Thymus (tissue), 11 donors: ENCODE results near the gene WBP1L. TPM values are rescaled to one million over a fixed set of nuclear protein-coding genes. Genes with fewer than 3 reads are reported as not detected.
"Not testable (repeated sequence)": the region's sequence is repeated elsewhere in the genome, so short reads cannot be mapped to it uniquely, and the experiment has no call there.

Source experiments
- DNase-seq, 9 donors: peaks; one replicate each; pipeline ENCODE4 v3.0.0-alpha.2; 2013; ENCODE audit warnings: low spot score in 9 of 9, low read depth in 6 of 9, missing footprints in 1 of 9
- H3K27ac ChIP-seq, 2 donors: one replicate each; pipeline ENCODE4 v1.5.1; 2013; ENCODE audit warnings: control low read depth in 1 of 2, low read depth in 1 of 2, low read length in 1 of 2, mild to moderate bottlenecking in 1 of 2, moderate library complexity in 1 of 2
- H3K27me3 ChIP-seq, 2 donors: one replicate each; pipeline ENCODE4 v1.5.1; 2013; ENCODE audit warnings: low read length in 1 of 2; ENCODE audit not compliant: control insufficient read depth in 2 of 2, insufficient read depth in 1 of 2
- H3K36me3 ChIP-seq, 2 donors: one replicate each; pipeline ENCODE4 v1.5.1; 2013; ENCODE audit warnings: low read length in 1 of 2, mild to moderate bottlenecking in 1 of 2, moderate library complexity in 1 of 2; ENCODE audit not compliant: control insufficient read depth in 2 of 2, insufficient read depth in 2 of 2
- H3K4me1 ChIP-seq, 2 donors: one replicate each; pipeline ENCODE4 v1.5.1; 2013; ENCODE audit warnings: low read length in 2 of 2; ENCODE audit not compliant: control insufficient read depth in 2 of 2, insufficient read depth in 2 of 2
- H3K4me3 ChIP-seq, 2 donors: one replicate each; pipeline ENCODE4 v1.5.1; 2013; ENCODE audit warnings: low read length in 2 of 2, control low read depth in 1 of 2, mild to moderate bottlenecking in 1 of 2
- H3K9me3 ChIP-seq, 2 donors: one replicate each; pipeline ENCODE4 v1.5.1; 2013; ENCODE audit warnings: low read length in 1 of 2, mild to moderate bottlenecking in 1 of 2; ENCODE audit not compliant: control insufficient read depth in 2 of 2, insufficient read depth in 1 of 2
- WGBS: extraction: QIAGEN DNeasy Blood & Tissue Kit; methylation state at CpG from one replicate; pipeline ENCODE4 v1.1.7; 2013; 5-methylcytosine and 5-hydroxymethylcytosine counted together
- polyA plus RNA-seq: library from polyadenylated mRNA; stranded (reverse); fragments of 200-250 nt; gene quantifications from one replicate; pipeline ENCODE4 v1.2.3, GENCODE V29; 2013
- total RNA-seq: library from RNA; stranded (reverse); fragments of 120-200 nt; gene quantifications from one replicate; pipeline ENCODE4 v1.2.4, GENCODE V29; 2013
- donor health status: healthy.

The WBP1L gene
- total and polyA plus RNA-seq, 2 donors: 30.7 to 75.9 TPM

GRCh38 chr10:102844190-102844776, 100.5 kb downstream of the WBP1L start:
- DNase-seq, H3K9me3 ChIP-seq, H3K27me3 ChIP-seq, H3K36me3 ChIP-seq, H3K4me3 ChIP-seq, H3K27ac ChIP-seq, H3K4me1 ChIP-seq: not testable (repeated sequence)
- WGBS: 97% methylated on average over 6 of the region's 6 CpGs

- no peak overlapping the region for H3K4me3 ChIP-seq
- H3K36me3 ChIP-seq: peaks cover 0 to 6% of the 10 kb centered on the region in 2 donors
Measured at GRCh38 chr10:102845352-102845902, 101.7 kb downstream of the WBP1L start.

GRCh38 chr10:102850025-102850518, 106.3 kb downstream of the WBP1L start:
- WGBS: 96% methylated on average over 9 of the region's 9 CpGs
- H3K27ac ChIP-seq: no peak overlapping the region
- peaks cover 2 to 5% of the 10 kb centered on the region in 2 donors for H3K4me1 ChIP-seq
- no peaks in the 10 kb centered on the region for H3K27me3 ChIP-seq
- no peak overlapping the region for H3K4me3 ChIP-seq
- no peak for DNase-seq
- H3K36me3 ChIP-seq: peaks cover 0 to 6% of the 10 kb centered on the region in 2 donors
- H3K9me3 ChIP-seq: peaks cover 0 to 4% of the 10 kb centered on the region in 2 donors

More at GRCh38 chr10:102845352-102845902, 101.7 kb downstream of the WBP1L start:
- Histone ChIP-seq H3K27me3 (no peaks in the 10 kb centered on the region), H3K9me3 (peaks cover 0 to 4% of the 10 kb centered on the region in 2 donors), H3K27ac (no peak overlapping the region), H3K4me1 (no peaks in the 10 kb centered on the region)
- 94% methylated on average over 9 of the region's 9 CpGs for WGBS
- DNase-seq: no peak

GRCh38 chr10:102853237-102853636, 109.5 kb downstream of the WBP1L start:
- over 99% methylated on average over 7 of the region's 7 CpGs for WGBS
- not testable (repeated sequence) for H3K27ac ChIP-seq, H3K36me3 ChIP-seq, H3K4me3 ChIP-seq, H3K27me3 ChIP-seq, DNase-seq, H3K9me3 ChIP-seq, H3K4me1 ChIP-seq

- WGBS: 96% methylated on average over 11 of the region's 11 CpGs
- H3K27ac ChIP-seq, H3K9me3 ChIP-seq, H3K27me3 ChIP-seq, H3K36me3 ChIP-seq, DNase-seq, H3K4me1 ChIP-seq, H3K4me3 ChIP-seq: not testable (repeated sequence)
Measured at GRCh38 chr10:102855731-102856436, 112.1 kb downstream of the WBP1L start.

- DNase-seq: no peak
- no peaks in the 10 kb centered on the region for H3K27me3 ChIP-seq
- no peak overlapping the region for H3K4me3 ChIP-seq
- H3K27ac ChIP-seq: no peak overlapping the region
- H3K36me3 ChIP-seq: peaks cover 4 to 8% of the 10 kb centered on the region in 2 donors
- WGBS: 98% methylated on average over 3 of the region's 3 CpGs
- no peaks in the 10 kb centered on the region for H3K9me3 ChIP-seq
- peaks cover 2 to 5% of the 10 kb centered on the region in 2 donors for H3K4me1 ChIP-seq
Measured at GRCh38 chr10:102856758-102857424, 113.1 kb downstream of the WBP1L start.

- Histone ChIP-seq H3K4me3 (no peak overlapping the region), H3K27me3 (no peaks in the 10 kb centered on the region), H3K36me3 (peaks cover 4 to 12% of the 10 kb centered on the region in 2 donors), H3K9me3 (no peaks in the 10 kb centered on the region), H3K4me1 (no peaks in the 10 kb centered on the region), H3K27ac (no peak overlapping the region)
- 97% methylated on average over 2 of the region's 2 CpGs for whole genome bisulfite sequencing
- DNase-seq: no peak
Measured at GRCh38 chr10:102859911-102860310, 116.2 kb downstream of the WBP1L start.

GRCh38 chr10:102863660-102864059, 119.9 kb downstream of the WBP1L start:
- Histone ChIP-seq H3K9me3 (no peaks in the 10 kb centered on the region), H3K27ac (no peak overlapping the region), H3K4me1 (no peaks in the 10 kb centered on the region), H3K36me3 (peaks cover 4 to 12% of the 10 kb centered on the region in 2 donors), H3K4me3 (no peak overlapping the region), H3K27me3 (peaks cover 0 to 3% of the 10 kb centered on the region in 2 donors)
- WGBS: 95% methylated on average over 2 of the region's 2 CpGs
- no peak for DNase-seq

- Histone ChIP-seq H3K27ac (no peak overlapping the region), H3K36me3 (peaks cover under 1 to 9% of the 10 kb centered on the region in 2 donors)
- whole genome bisulfite sequencing: 95% methylated on average over 3 of the region's 3 CpGs
Measured at GRCh38 chr10:102865620-102866019, 121.9 kb downstream of the WBP1L start.

More at GRCh38 chr10:102865620-102866019, 121.9 kb downstream of the WBP1L start:
- H3K4me1 ChIP-seq: peaks cover 6 to 7% of the 10 kb centered on the region in 2 donors
- DNase-seq: no peak
- peaks cover 0 to 16% of the 10 kb centered on the region in 2 donors for H3K27me3 ChIP-seq
- no peaks in the 10 kb centered on the region for H3K9me3 ChIP-seq
- no peak overlapping the region for H3K4me3 ChIP-seq
